ENCODE results near the gene MACC1.

DNA sequence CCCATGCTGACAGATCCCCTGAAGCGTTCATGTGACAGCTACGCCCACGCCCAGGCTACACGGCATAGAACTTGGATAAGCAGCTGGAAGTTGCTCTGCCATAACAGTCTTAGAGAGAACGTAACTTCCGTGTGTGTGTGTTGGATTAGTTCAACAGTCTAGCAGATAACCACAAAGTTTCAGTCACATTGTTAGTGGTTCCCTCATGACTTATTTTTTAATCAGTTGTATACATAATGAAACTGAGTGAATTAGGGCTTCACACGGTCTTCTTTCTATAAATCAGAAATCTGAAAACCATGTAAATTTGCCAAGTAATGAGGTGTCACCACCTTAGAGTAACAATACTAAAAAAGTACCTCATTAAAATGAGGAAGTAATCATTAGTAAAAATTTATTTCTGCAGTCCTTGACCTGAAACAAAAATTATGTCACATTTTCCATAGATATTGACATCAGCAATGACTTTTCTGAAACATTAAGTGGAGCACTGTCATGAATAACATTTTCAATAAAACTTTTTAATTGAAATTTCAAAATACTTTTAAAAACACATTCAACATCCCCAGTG is 21.7 kb upstream of the MACC1 start:
- TF ChIP-seq, protein P1, sequence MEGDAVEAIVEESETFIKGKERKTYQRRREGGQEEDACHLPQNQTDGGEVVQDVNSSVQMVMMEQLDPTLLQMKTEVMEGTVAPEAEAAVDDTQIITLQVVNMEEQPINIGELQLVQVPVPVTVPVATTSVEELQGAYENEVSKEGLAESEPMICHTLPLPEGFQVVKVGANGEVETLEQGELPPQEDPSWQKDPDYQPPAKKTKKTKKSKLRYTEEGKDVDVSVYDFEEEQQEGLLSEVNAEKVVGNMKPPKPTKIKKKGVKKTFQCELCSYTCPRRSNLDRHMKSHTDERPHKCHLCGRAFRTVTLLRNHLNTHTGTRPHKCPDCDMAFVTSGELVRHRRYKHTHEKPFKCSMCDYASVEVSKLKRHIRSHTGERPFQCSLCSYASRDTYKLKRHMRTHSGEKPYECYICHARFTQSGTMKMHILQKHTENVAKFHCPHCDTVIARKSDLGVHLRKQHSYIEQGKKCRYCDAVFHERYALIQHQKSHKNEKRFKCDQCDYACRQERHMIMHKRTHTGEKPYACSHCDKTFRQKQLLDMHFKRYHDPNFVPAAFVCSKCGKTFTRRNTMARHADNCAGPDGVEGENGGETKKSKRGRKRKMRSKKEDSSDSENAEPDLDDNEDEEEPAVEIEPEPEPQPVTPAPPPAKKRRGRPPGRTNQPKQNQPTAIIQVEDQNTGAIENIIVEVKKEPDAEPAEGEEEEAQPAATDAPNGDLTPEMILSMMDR (optimal IDR thresholded peaks at IDR 0.05 in 1 of 3, IDR thresholded peaks at IDR 0.05 in 1 of 3, conservative IDR thresholded peaks at IDR 0.05 in 1 of 3; ENCODE audit: extremely low read depth in 1 of 3, insufficient read depth in 2 of 3, low read length in 3 of 3): no peak
- TF ChIP-seq EZH2 (IDR thresholded peaks at IDR 0.05; ENCODE audit: low read length): no peak

All from keratinocyte (primary cell).